Kidney (tissue), 14 donors: Measurements from ENCODE around the gene SRRM4. TPM values are rescaled to one million over a fixed set of nuclear protein-coding genes. Genes with fewer than 3 reads are reported as not detected.

Source experiments
- DNase-seq, 5 donors: peaks; one replicate each; pipeline ENCODE4 v3.0.0-alpha.2; 2013 to 2020
- FAIRE-seq: peaks from 2 replicates; lab custom pipeline; 2012; peaks lifted over from hg19 to GRCh38; lab: Jason Lieb, UNC
- H3K27ac ChIP-seq, 2 donors: one replicate each; pipeline ENCODE4 v1.7.0; 2013; ENCODE audit warnings: low read depth in 2 of 2, low read length in 2 of 2, inconsistent platforms in 1 of 2
- H3K27me3 ChIP-seq: one replicate; pipeline ENCODE4 v1.7.1; 2013; ENCODE audit warnings: low read length, inconsistent platforms; ENCODE audit not compliant: control insufficient read depth, insufficient read depth
- H3K36me3 ChIP-seq, 3 donors: one replicate each; pipeline versions ENCODE4 v1.7.0 to v1.7.1; 2013; ENCODE audit warnings: low read length in 3 of 3, control low read depth in 1 of 3, inconsistent platforms in 1 of 3; ENCODE audit not compliant: insufficient read depth in 3 of 3, control insufficient read depth in 2 of 3
- H3K4me1 ChIP-seq, 3 donors: one replicate each; pipeline versions ENCODE4 v1.7.0 to v1.7.1; 2013; ENCODE audit warnings: low read length in 3 of 3, inconsistent platforms in 1 of 3, low read depth in 1 of 3; ENCODE audit not compliant: control insufficient read depth in 2 of 3, insufficient read depth in 2 of 3
- H3K4me3 ChIP-seq, 3 donors: one replicate each; pipeline versions ENCODE4 v1.7.0 to v1.8.1; 2013; ENCODE audit warnings: low read length in 3 of 3, control low read depth in 1 of 3, inconsistent platforms in 1 of 3
- H3K9ac ChIP-seq, 3 donors: one replicate each; pipeline versions ENCODE4 v1.7.0 to v1.7.1; 2013; ENCODE audit warnings: low read length in 3 of 3, control low read depth in 1 of 3, inconsistent platforms in 1 of 3
- H3K9me3 ChIP-seq, 3 donors: one replicate each; pipeline versions ENCODE4 v1.7.0 to v1.7.1; 2013; ENCODE audit warnings: low read length in 3 of 3, control low read depth in 1 of 3, inconsistent platforms in 1 of 3; ENCODE audit not compliant: control insufficient read depth in 2 of 3, insufficient read depth in 1 of 3
- CTCF ChIP-seq: IDR thresholded peaks from 3 replicates; pipeline ENCODE4 v1.5.1; 2012; ENCODE audit warnings: mild to moderate bottlenecking, moderate library complexity, borderline replicate concordance; ENCODE audit not compliant: insufficient read depth; ENCODE audit errors: extremely low read depth
- intact Hi-C: fragments of 100-400 bp; cut with DNase I; formaldehyde crosslinking; loops from one replicate; pipeline ENCODE4 v1.11.1; 2022
- polyA plus RNA-seq: library from polyadenylated mRNA; stranded (reverse); fragments of 350-450 nt; fragmentation: Illumina TruSeq; extraction: RNeasy Lipid Tissue Mini Kit (QIAGEN cat#74804); gene quantifications from one replicate; pipeline ENCODE4 v1.2.3, GENCODE V29; 2014; ENCODE audit warnings: low read depth, low replicate concordance; ENCODE audit not compliant: insufficient read depth
- total RNA-seq: library from RNA; stranded (reverse); fragmentation: NEBNext Ultra II Directional; extraction: Animal tissue kit (Norgen Biotek cat#: 25700); gene quantifications from one replicate; pipeline ENCODE4 v1.2.1, GENCODE V29; 2021
- donor health status: control.
- donor health status: control.
- donor health status: control.
- donor health status: control.
- donor health status: control.
- donor health status: DM: yes; HTN: yes; CAD: no.
- donor health status: Normal renal cell carcinoma (clear cell type).

SRRM4 gene
- total and polyA plus RNA-seq, 2 donors from 2014 or later: 0.06 to 0.17 TPM

- FAIRE-seq: no peak
- H3K9me3 ChIP-seq: no peaks in the 10 kb centered on the region
- no peak overlapping the region for H3K9ac ChIP-seq
- intact Hi-C loops: no loop called here
- no peak overlapping the region for H3K4me3 ChIP-seq
- H3K27me3 ChIP-seq: no peaks in the 10 kb centered on the region
- no peak overlapping the region for H3K27ac ChIP-seq
- DNase-seq: no peak
- H3K36me3 ChIP-seq: no peaks in the 10 kb centered on the region
- TF ChIP-seq CTCF: no peak
- peaks cover 0 to 2% (median 0%) of the 10 kb centered on the region in 3 donors for H3K4me1 ChIP-seq
Observed at GRCh38 chr12:119211884-119212283, 230.5 kb downstream of the SRRM4 start.

Other genes with a start within 250 kb of the SRRM4 start
- 81.3 TPM for gene HSPB8, start 197.4 kb downstream of the SRRM4 start, total RNA-seq
- 67.2 TPM for gene HSPB8, start 197.4 kb downstream of the SRRM4 start, polyA plus RNA-seq